ENCODE data around the gene RRP12.

GRCh38 chr10:97396056-97396455 is 5.1 kb downstream of the RRP12 start:
- no peak for TF ChIP-seq CTCF (IDR thresholded peaks at IDR 0.05)
- TF ChIP-seq POLR2A (IDR thresholded peaks at IDR 0.05): no peak

Measured in esophagus squamous epithelium (tissue), 4 donors.